HG03460 (cell line): ENCODE results near the gene ADGRD1.

Source experiments
- ATAC-seq: cut with Tn5 transposase; IDR thresholded peaks from one replicate; pipeline ENCODE4 v1.9.1; 2021; ENCODE audit not compliant: unreplicated experiment

ADGRD1 gene

DNA sequence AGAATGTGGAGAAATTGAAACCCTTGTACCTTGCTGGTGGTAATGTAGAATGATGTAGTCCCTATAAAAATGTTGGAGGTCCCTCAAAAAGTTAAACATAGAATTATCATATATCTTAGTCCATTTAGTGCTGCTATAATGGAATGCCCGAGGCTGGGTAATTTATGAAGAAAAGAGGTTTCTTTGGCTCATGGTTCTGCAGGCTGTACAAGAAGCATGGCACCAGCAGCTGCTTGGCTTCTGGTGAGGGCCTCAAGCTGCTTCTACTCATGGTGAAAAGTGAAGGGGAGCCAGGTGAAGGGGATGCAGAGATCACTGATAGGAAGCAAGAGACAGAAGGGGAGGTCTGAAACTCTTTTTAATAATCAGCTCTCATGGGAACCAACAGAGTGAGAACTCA, 233.9 kb downstream of the ADGRD1 start:
- ATAC-seq = no peak

DNA sequence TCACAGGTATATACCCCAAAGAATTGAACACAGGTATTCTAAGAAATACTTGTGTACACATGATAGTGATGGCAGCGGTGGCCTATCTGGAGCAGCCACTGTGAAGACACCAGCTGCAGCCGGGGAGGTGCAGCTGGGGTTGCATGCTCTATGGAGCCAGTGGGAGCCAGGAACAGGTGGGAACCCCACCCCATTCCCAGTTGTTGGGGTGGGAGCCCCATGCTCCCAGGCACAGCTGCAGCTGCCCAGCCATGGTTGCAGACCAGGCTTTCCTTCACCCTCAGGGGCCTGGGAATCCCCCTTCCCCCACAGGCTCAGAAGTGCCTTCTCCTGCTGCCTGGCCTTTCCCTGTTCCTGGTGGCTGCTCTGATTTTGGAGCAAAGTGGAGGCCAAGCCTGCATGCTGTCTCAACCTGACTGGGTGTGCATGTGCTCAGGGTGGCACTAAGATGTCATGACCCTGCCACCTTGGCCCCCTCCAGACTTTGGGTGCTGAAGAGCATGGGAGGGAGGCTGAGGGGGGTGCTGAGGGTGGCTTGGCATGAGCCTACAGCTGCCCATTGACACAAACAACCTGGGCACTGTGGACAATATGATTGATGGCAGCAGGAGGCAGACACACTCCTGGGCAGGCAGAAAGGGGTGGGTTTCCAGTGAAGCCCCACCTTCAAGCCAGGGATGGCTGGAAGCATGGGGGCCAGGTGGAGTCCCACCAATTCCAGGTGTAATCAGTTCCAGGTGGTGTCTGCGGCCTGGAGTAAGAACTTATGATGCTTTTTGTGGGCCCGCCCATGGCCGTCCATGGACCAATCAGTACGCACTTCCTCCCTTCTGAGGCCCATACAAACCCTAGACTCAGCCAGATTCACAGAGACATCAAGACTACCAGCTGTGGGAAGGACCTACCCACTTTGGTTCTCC, 234.7 kb downstream of the ADGRD1 start:
- ATAC-seq = no peak

DNA sequence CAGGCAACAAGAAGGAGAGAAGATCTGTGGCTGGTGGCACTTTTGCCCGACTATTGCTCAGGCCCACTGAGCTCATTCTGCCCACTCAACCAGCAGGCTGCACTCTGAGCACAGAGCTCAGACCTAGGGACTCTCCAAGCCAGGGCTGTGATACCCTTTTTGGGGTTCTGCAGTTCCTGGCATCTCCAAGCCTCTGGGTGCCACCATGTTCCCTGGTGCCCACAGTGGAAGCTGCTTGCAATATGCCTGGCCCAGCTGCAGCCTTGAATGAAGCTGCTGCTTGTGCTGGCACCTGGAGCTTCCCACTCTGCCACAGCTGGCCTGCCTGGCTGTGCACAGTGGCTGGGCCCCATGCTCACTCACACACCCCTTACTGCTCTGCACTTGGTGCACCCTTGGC, 236.1 kb downstream of the ADGRD1 start:
- no peak for ATAC-seq

DNA sequence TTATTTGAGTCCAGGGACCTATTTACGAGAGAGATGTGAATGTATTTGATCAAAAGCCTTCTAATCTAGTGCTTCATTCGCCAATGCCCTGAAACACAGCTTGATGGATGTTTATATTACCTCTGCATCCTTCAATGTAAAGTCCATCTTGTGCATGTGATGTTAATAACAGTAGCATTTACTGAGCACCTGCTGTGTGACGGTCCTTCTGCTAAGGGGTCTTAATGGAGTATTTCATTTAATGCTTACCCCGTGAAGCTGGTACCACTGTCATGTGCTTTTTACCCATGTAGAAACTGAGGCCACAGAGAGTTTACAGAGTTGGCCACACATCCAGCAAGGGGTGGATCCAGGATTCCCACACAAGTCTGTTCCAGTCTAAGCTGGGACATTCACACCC, 237.3 kb downstream of the ADGRD1 start:
- no peak for ATAC-seq
